ENCODE data around the gene TBC1D2B.

GRCh38 chr15:78107471-78107870 is 30.0 kb upstream of the TBC1D2B start:
- no peak for TF ChIP-seq CTCF (IDR thresholded peaks at IDR 0.05)
- no peak for TF ChIP-seq POLR2A (IDR thresholded peaks at IDR 0.05)
- no peak for TF ChIP-seq EP300 (IDR thresholded peaks at IDR 0.05)
- no peak for TF ChIP-seq POLR2AphosphoS5 (IDR thresholded peaks at IDR 0.05)

Measured in upper lobe of left lung (tissue), 4 donors.